Measurements from ENCODE around the gene GART. TPM values are rescaled to one million over a fixed set of nuclear protein-coding genes. Genes with fewer than 3 reads are reported as not detected.

GART gene
- total RNA-seq, 2 donors from 2014 or later, result 52.7 to 100 TPM

DNA sequence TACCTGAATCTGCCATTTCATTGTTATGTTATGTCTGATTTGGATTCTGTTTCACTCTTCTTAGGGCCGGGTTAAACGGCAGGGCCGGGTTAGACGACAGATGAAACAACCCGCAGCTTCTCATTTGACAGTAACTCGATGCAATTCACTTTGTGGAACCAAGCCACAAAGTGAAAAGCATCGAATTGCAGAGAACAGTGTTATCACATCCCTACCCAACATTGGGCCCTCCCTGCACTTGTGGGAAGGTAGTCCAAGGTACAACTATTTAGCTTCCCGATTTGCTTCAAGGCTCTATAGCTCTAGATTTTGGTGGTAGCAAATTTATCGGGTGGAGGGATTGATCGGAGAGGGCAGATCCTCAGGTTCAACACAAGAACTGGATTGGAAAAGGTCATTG, 17.9 kb upstream of the GART start:
- no peak for DNase-seq
- TF ChIP-seq, protein P1, sequence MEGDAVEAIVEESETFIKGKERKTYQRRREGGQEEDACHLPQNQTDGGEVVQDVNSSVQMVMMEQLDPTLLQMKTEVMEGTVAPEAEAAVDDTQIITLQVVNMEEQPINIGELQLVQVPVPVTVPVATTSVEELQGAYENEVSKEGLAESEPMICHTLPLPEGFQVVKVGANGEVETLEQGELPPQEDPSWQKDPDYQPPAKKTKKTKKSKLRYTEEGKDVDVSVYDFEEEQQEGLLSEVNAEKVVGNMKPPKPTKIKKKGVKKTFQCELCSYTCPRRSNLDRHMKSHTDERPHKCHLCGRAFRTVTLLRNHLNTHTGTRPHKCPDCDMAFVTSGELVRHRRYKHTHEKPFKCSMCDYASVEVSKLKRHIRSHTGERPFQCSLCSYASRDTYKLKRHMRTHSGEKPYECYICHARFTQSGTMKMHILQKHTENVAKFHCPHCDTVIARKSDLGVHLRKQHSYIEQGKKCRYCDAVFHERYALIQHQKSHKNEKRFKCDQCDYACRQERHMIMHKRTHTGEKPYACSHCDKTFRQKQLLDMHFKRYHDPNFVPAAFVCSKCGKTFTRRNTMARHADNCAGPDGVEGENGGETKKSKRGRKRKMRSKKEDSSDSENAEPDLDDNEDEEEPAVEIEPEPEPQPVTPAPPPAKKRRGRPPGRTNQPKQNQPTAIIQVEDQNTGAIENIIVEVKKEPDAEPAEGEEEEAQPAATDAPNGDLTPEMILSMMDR (IDR thresholded peaks at IDR 0.05), result no peak
- no peak overlapping the region for H3K27ac ChIP-seq

DNA sequence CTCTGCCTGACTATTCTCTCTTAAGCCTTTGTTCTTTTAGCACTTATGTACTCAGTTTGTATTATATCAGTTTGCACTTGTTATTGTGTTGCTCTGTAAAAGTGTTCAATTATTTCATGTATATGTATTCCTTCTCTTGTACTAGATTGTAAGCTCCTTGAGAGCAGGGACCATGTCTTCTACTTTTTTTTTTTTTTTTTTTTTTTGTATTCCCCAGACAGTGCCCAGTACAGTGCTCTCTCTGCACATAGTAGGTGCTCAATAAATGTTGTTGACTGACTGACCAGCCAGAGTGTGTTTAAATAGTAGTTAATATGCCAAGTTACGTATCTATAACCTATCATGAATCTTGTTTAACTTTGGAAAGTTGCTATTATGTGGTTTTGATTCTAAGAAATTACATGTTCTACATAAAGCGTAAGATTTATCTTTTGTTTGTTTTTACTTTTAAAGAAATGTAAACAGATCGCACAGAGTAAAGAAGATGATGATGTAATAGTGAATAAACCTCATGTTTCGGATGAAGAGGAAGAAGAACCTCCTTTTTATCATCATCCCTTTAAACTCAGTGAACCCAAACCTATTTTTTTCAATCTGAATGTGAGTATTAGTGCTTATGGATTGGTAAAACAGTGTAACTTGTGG, 17.0 kb upstream of the GART start:
- TF ChIP-seq, protein P1 (IDR thresholded peaks at IDR 0.05), result no peak
- Histone ChIP-seq H3K9me3 (no peaks in the 10 kb centered on the region), H3K9ac (ENCODE audit: low read depth in 2 of 2, low read length in 2 of 2) (no peak overlapping the region), H3K27me3 (no peaks in the 10 kb centered on the region), H3K4me1 (no peaks in the 10 kb centered on the region), H3K27ac (no peak overlapping the region), H3K36me3 (peaks cover 12% of the 10 kb centered on the region), H3K4me3 (no peak overlapping the region)
- intact Hi-C loops (cut with DNase I), result no loop called here
- DNase-seq, result no peak

More for the DNA sequence above, 17.9 kb upstream of the GART start:
- peaks cover 12% of the 10 kb centered on the region for H3K36me3 ChIP-seq
- H3K4me3 ChIP-seq, result no peak overlapping the region
- no peaks in the 10 kb centered on the region for H3K27me3 ChIP-seq
- no peak overlapping the region for H3K9ac ChIP-seq (ENCODE audit: low read depth in 2 of 2, low read length in 2 of 2)
- H3K9me3 ChIP-seq, result no peaks in the 10 kb centered on the region
- intact Hi-C loops (cut with DNase I), result no loop called here
- no peaks in the 10 kb centered on the region for H3K4me1 ChIP-seq

DNA sequence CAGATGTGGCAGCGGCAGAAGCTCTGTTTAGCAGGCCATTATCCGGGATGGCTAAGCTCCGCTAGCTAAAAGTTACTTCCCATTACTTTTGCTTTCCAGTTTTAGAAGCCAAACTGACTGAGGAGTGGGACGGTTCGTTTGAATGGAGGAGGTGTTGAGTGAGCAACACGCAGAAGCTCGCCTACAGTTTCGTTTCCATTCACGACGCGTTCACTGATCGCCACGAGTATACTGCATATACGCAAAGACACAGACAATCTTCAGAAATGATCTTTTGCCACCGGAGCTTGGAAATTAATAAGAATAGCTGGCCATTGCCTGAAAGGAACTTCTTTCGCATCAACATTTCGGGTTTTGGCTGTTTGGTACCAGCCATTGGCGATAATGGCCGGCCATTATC, 15.5 kb upstream of the GART start:
- Histone ChIP-seq H3K36me3 (peaks cover 20% of the 10 kb centered on the region), H3K4me1 (no peaks in the 10 kb centered on the region), H3K9ac (ENCODE audit: low read depth in 2 of 2, low read length in 2 of 2) (no peak overlapping the region), H3K27ac (no peak overlapping the region), H3K9me3 (no peaks in the 10 kb centered on the region), H3K27me3 (no peaks in the 10 kb centered on the region), H3K4me3 (no peak overlapping the region)
- intact Hi-C loops (cut with DNase I), result no loop called here
- no peak for DNase-seq
- TF ChIP-seq, protein P1 (IDR thresholded peaks at IDR 0.05), result no peak

DNA sequence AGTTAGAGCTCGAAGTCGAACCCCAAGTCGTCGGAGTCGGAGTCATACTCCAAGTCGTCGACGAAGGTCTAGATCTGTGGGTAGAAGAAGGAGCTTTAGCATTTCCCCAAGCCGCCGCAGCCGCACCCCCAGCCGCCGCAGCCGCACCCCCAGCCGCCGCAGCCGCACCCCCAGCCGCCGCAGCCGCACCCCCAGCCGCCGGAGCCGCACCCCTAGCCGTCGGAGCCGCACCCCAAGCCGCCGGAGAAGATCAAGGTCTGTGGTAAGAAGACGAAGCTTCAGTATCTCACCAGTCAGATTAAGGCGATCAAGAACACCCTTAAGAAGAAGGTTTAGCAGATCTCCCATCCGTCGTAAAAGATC, 13.0 kb upstream of the GART start:
- intact Hi-C loops (cut with DNase I), result no loop called here
- Histone ChIP-seq H3K36me3 (peaks cover 38% of the 10 kb centered on the region), H3K27me3 (no peaks in the 10 kb centered on the region), H3K27ac (no peak overlapping the region), H3K9me3 (no peaks in the 10 kb centered on the region), H3K9ac (ENCODE audit: low read depth in 2 of 2, low read length in 2 of 2) (no peak overlapping the region), H3K4me3 (no peak overlapping the region), H3K4me1 (no peaks in the 10 kb centered on the region)
- TF ChIP-seq, protein P1 (IDR thresholded peaks at IDR 0.05), result no peak
- DNase-seq, result no peak

DNA sequence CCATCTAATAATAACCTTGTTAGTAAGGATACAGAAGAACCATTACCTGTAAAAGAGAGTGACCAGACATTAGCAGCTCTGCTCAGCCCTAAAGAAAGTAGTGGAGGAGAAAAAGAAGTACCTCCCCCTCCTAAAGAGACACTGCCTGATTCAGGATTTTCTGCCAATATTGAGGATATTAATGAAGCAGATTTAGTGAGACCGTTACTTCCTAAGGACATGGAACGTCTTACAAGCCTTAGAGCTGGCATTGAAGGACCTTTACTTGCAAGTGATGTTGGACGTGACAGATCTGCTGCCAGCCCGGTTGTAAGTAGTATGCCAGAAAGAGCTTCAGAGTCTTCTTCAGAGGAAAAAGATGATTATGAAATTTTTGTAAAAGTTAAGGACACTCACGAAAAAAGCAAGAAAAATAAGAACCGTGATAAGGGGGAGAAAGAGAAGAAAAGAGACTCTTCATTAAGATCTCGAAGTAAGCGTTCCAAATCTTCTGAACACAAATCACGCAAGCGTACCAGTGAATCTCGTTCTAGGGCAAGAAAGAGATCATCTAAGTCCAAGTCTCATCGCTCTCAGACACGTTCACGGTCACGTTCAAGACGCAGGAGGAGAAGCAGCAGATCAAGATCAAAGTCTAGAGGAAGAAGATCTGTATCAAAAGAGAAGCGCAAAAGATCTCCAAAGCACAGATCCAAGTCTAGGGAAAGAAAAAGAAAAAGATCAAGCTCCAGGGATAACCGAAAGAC, 12.5 kb upstream of the GART start:
- Histone ChIP-seq H3K9ac (ENCODE audit: low read depth in 2 of 2, low read length in 2 of 2) (no peak overlapping the region), H3K27me3 (no peaks in the 10 kb centered on the region), H3K9me3 (no peaks in the 10 kb centered on the region), H3K4me1 (no peaks in the 10 kb centered on the region), H3K4me3 (no peak overlapping the region), H3K36me3 (peaks cover 39% of the 10 kb centered on the region), H3K27ac (no peak overlapping the region)
- no peak for DNase-seq
- TF ChIP-seq, protein P1 (IDR thresholded peaks at IDR 0.05), result no peak
- intact Hi-C loops (cut with DNase I), result no loop called here
